ENCODE measurements around the gene OMG.

DNA sequence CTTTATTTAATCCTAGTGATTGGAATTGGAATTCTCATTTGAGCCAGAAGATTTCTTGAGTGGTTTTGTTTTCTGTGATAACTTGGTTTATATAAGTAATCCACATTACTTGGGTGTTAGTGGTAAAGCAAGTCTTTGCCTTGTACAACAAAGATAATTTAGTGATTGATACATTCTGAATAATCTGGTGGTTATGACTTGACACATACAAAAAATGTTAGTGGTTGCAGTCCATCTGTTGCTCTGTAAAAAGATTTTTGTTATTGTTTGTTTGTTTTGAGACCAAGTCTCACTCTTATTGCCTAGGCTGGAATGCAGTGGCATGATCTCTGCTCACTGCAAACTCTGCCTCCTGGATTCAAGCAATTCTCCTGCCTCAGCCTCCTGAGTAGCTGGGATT is 13.2 kb downstream of the OMG start:
- TF ChIP-seq POLR2A (IDR thresholded peaks at IDR 0.05; ENCODE audit: low read length) (no peak), GATA1 (IDR thresholded peaks at IDR 0.05; ENCODE audit: low read depth, low read length) (no peak)
